Upper lobe of left lung (tissue), 6 donors: ENCODE data around the gene RELB. TPM values are rescaled to one million over a fixed set of nuclear protein-coding genes. Genes with fewer than 3 reads are reported as not detected.

Source experiments
- ATAC-seq, 2 donors: fragments of 200-7000 bp; cut with Tn5 transposase; one replicate each; pipeline ENCODE4 v1.9.1; 2022; ENCODE audit warnings: mild to moderate bottlenecking in 2 of 2, moderate library complexity in 2 of 2; ENCODE audit not compliant: low FRiP score in 2 of 2
- DNase-seq, 2 donors: peaks; one replicate each; pipeline ENCODE4 v3.0.0-alpha.2; 2019 to 2020
- H3K27ac ChIP-seq, 4 donors: fragments of 200-600 bp; sonication (generic); one replicate each; pipeline ENCODE4 v1.5.1; 2016 to 2019
- H3K27me3 ChIP-seq, 4 donors: fragments of 200-600 bp; sonication (generic); one replicate each; pipeline ENCODE4 v1.5.1; 2017 to 2019
- H3K36me3 ChIP-seq, 4 donors: fragments of 200-600 bp; sonication (generic); one replicate each; pipeline ENCODE4 v1.5.1; 2016 to 2019
- H3K4me1 ChIP-seq, 4 donors: fragments of 200-600 bp; sonication (generic); one replicate each; pipeline ENCODE4 v1.5.1; 2018 to 2019
- H3K4me3 ChIP-seq, 4 donors: fragments of 200-600 bp; sonication (generic); one replicate each; pipeline ENCODE4 v1.5.1; 2017 to 2019; ENCODE audit warnings: mild to moderate bottlenecking in 2 of 4, moderate library complexity in 1 of 4
- H3K9me3 ChIP-seq, 4 donors: fragments of 200-600 bp; sonication (generic); one replicate each; pipeline ENCODE4 v1.5.1; 2018 to 2019
- CTCF ChIP-seq, 6 experiments: fragments of 450-650 bp in 4 of 6; fragments of 200-600 bp in 2 of 6; sonication (generic) in 2 of 6; IDR thresholded peaks; one replicate each; pipeline ENCODE4 v1.5.1; 2016 to 2019; ENCODE audit warnings: antibody characterized with exemption in 6 of 6
- EP300 ChIP-seq, 4 donors: sonication (generic); formaldehyde crosslinking; IDR thresholded peaks; one replicate each; pipeline ENCODE4 v1.5.1; 2017; ENCODE audit warnings: antibody characterized with exemption in 4 of 4, control low read depth in 2 of 4
- POLR2A ChIP-seq, 4 donors: fragments of 450-650 bp; IDR thresholded peaks; one replicate each; pipeline ENCODE4 v1.5.1; 2016 to 2017; ENCODE audit warnings: antibody characterized with exemption in 4 of 4, mild to moderate bottlenecking in 2 of 4
- POLR2AphosphoS5 ChIP-seq, 2 donors: sonication (generic); formaldehyde crosslinking; IDR thresholded peaks; one replicate each; pipeline ENCODE4 v1.5.1; 2017; ENCODE audit warnings: antibody characterized with exemption in 2 of 2
- WGBS, 2 donors: methylation state at CpG; one replicate each; pipeline ENCODE4 v1.1.5; 2017 to 2018; 5-methylcytosine and 5-hydroxymethylcytosine counted together
- total RNA-seq, 6 donors: library from RNA; depleted of rRNA in 4 of 6; stranded (reverse); fragments of >200 nt in 4 of 6; gene quantifications; one replicate each; pipeline versions ENCODE4 v1.1.0 to v1.2.1, GENCODE V29; 2016 to 2021
- donor health status: DM: no; HTN: no; CAD: no; lungs with moderate emphysema.
- donor health status: DM: no; HTN: yes; CAD: no; lungs with severe emphysema.

The RELB gene
- total RNA-seq = 10 to 100 TPM in 3 of 6 donors, 1 to 10 TPM in 3; 4.0 to 31.1 (median 18.1) TPM

- TF ChIP-seq POLR2A (IDR thresholded peaks at IDR 0.05) = peak in 1 of 4 donors; percentile 72
- TF ChIP-seq POLR2AphosphoS5 (IDR thresholded peaks at IDR 0.05) = peak; percentile 66 to 69
- no peak for TF ChIP-seq CTCF (IDR thresholded peaks at IDR 0.05)
- TF ChIP-seq EP300 (IDR thresholded peaks at IDR 0.05) = peak in 2 of 4 donors; percentile 78 to 83
- 4 to 5% methylated on average over 26 to 33 of the region's 79 CpGs for WGBS, 2 donors
- no peaks in the 10 kb centered on the region for H3K27me3 ChIP-seq
- peak within 1 kb of the TSS; percentile 69 to 84 (median 76) for H3K4me3 ChIP-seq
- peak; percentile 94 to 100 for DNase-seq
- H3K36me3 ChIP-seq = peaks cover 0 to 13% (median 0%) of the 10 kb centered on the region in 4 donors
- H3K27ac ChIP-seq = peak within 1 kb of the TSS; percentile 98 to 100 (median 98)
- H3K9me3 ChIP-seq = no peaks in the 10 kb centered on the region
- ATAC-seq = peak; percentile 41 to 86
- peaks cover 8 to 15% (median 11%) of the 10 kb centered on the region in 4 donors for H3K4me1 ChIP-seq
Measured at GRCh38 chr19:45001087-45001739, at the start of gene RELB. Gene RELB (plus strand): TSS chr19:45001464. CDS start chr19:45001580, 116 bp downstream.

- Histone ChIP-seq H3K27ac (peak overlapping the region; percentile 82 to 97 (median 94)), H3K4me3 (peak overlapping the region; percentile 71 to 96 (median 86)), H3K36me3 (peaks cover 0 to 9% (median 1%) of the 10 kb centered on the region in 4 donors), H3K4me1 (peaks cover 27 to 39% (median 32%) of the 10 kb centered on the region in 4 donors), H3K27me3 (no peaks in the 10 kb centered on the region), H3K9me3 (no peaks in the 10 kb centered on the region)
- ATAC-seq = no peak
- no peak for DNase-seq
- TF ChIP-seq EP300 (IDR thresholded peaks at IDR 0.05) (no peak), POLR2AphosphoS5 (IDR thresholded peaks at IDR 0.05) (no peak), CTCF (IDR thresholded peaks at IDR 0.05) (no peak), POLR2A (IDR thresholded peaks at IDR 0.05) (no peak)
- WGBS, 2 donors = 25 to 33% methylated on average over 13 of the region's 13 CpGs
Measured at GRCh38 chr19:44954278-44954648, 47.0 kb upstream of the RELB start.

GRCh38 chr19:44954649-44955504, 46.4 kb upstream of the RELB start, which contains the start of gene CLPTM1:
Gene CLPTM1 (plus strand): TSS chr19:44955380. CDS start chr19:44955396, 16 bp downstream.
- Histone ChIP-seq H3K9me3 (no peaks in the 10 kb centered on the region), H3K27ac (peak within 1 kb of the TSS; percentile 82 to 97 (median 94)), H3K27me3 (no peaks in the 10 kb centered on the region), H3K4me3 (peak within 1 kb of the TSS; percentile 78 to 98 (median 96)), H3K4me1 (peaks cover 27 to 39% (median 32%) of the 10 kb centered on the region in 4 donors), H3K36me3 (peaks cover 0 to 9% (median 0%) of the 10 kb centered on the region in 4 donors)
- ATAC-seq (peak; percentile 96 to 98), DNase-seq (peak; percentile 95 to 98)
- 1% methylated on average over 39 to 50 of the region's 65 CpGs for WGBS, 2 donors
- TF ChIP-seq CTCF (IDR thresholded peaks at IDR 0.05) = peak in 2 of 6 experiments; percentile 12 to 21
- no peak for TF ChIP-seq EP300 (IDR thresholded peaks at IDR 0.05)
- TF ChIP-seq POLR2AphosphoS5 (IDR thresholded peaks at IDR 0.05) = peak; percentile 89 to 93
- TF ChIP-seq POLR2A (IDR thresholded peaks at IDR 0.05) = peak in 2 of 4 donors; percentile 72 to 80

GRCh38 chr19:44955505-44956439, 45.5 kb upstream of the RELB start:
- Histone ChIP-seq H3K27ac (peak overlapping the region; percentile 82 to 97 (median 94)), H3K27me3 (no peaks in the 10 kb centered on the region), H3K9me3 (no peaks in the 10 kb centered on the region), H3K36me3 (peaks cover 0 to 8% (median 0%) of the 10 kb centered on the region in 4 donors), H3K4me3 (peak overlapping the region; percentile 78 to 98 (median 96)), H3K4me1 (peaks cover 27 to 39% (median 32%) of the 10 kb centered on the region in 4 donors)
- DNase-seq = no peak
- WGBS, 2 donors = 5 to 6% methylated on average over 20 to 22 of the region's 40 CpGs
- TF ChIP-seq POLR2A (IDR thresholded peaks at IDR 0.05) (no peak), POLR2AphosphoS5 (IDR thresholded peaks at IDR 0.05) (no peak), CTCF (IDR thresholded peaks at IDR 0.05) (no peak), EP300 (IDR thresholded peaks at IDR 0.05) (no peak)
- peak in 1 of 2 donors; percentile 51 for ATAC-seq
